Activated CD8-positive, alpha-beta T cell treated with anti-CD3 and anti-CD28 coated beads for 36 hours (primary cell): Measurements from ENCODE around the gene CEP295NL. TPM values are rescaled to one million over a fixed set of nuclear protein-coding genes. Genes with fewer than 3 reads are reported as not detected.

Experiments used
- ATAC-seq: fragments of 200-7000 bp; cut with Tn5 transposase; one replicate; pipeline ENCODE4 v1.10.0; 2021; ENCODE audit warnings: mild to moderate bottlenecking, moderate library complexity
- CTCF ChIA-PET: fragments of 350-600 bp; sonication (Branson Sonifier 250); formaldehyde crosslinking; loops from one replicate; lab custom pipeline; 2021; ENCODE audit warnings: antibody characterized with exemption; lab: Charles Lee
- POLR2A ChIA-PET: fragments of 350-600 bp; sonication (Branson Sonifier 250); formaldehyde crosslinking; loops from one replicate; lab custom pipeline; 2021; ENCODE audit warnings: antibody characterized with exemption; lab: Charles Lee
- DNase-seq: peaks from one replicate; pipeline ENCODE4 v3.0.0-alpha.2; 2020
- H3K27ac Mint-ChIP-seq: one replicate; pipeline ENCODE4 v1.8.0; 2021; ENCODE audit warnings: mild to moderate bottlenecking, mixed read lengths
- H3K27me3 Mint-ChIP-seq: one replicate; pipeline ENCODE4 v1.8.0; 2021; ENCODE audit warnings: mixed read lengths
- H3K36me3 Mint-ChIP-seq: one replicate; pipeline ENCODE4 v1.8.0; 2021; ENCODE audit warnings: low read depth, mixed read lengths
- H3K4me1 Mint-ChIP-seq: one replicate; pipeline ENCODE4 v1.8.0; 2021; ENCODE audit warnings: low read depth, mixed read lengths
- H3K4me3 Mint-ChIP-seq: one replicate; pipeline ENCODE4 v1.8.0; 2021; ENCODE audit warnings: mild to moderate bottlenecking, moderate library complexity, mixed read lengths
- H3K9me3 Mint-ChIP-seq: one replicate; pipeline ENCODE4 v1.8.0; 2021; ENCODE audit warnings: mixed read lengths
- CTCF ChIP-seq: fragments of 200-600 bp; IDR thresholded peaks from one replicate; pipeline ENCODE4 v1.8.0; 2022; ENCODE audit warnings: antibody characterized with exemption, mild to moderate bottlenecking
- intact Hi-C: fragments of 100-400 bp; cut with micrococcal nuclease; formaldehyde crosslinking; loops from one replicate; pipeline ENCODE4 v1.10.0; 2022
- total RNA-seq, 2 experiments: library from RNA; stranded (reverse); gene quantifications; one replicate each; pipeline ENCODE4 v1.2.3, GENCODE V29; 2021

Gene CEP295NL
- total RNA-seq, 2 experiments from 2014 or later, result 0.18 TPM; not detected in 1

GRCh38 chr17:78935419-78936323 lies 32.7 kb upstream of the CEP295NL start:
- TF ChIP-seq CTCF, result no peak
- DNase-seq (no peak), ATAC-seq (no peak)
- CTCF ChIA-PET, result no interaction called here
- Mint-ChIP-seq H3K4me3 (no peak overlapping the region), H3K36me3 (no peaks in the 10 kb centered on the region), H3K27me3 (no peaks in the 10 kb centered on the region), H3K9me3 (no peaks in the 10 kb centered on the region), H3K4me1 (peaks cover 7% of the 10 kb centered on the region), H3K27ac (no peak overlapping the region)
- POLR2A ChIA-PET, result no interaction called here
- intact Hi-C loops, result no loop called here

GRCh38 chr17:78934681-78935418 lies 31.8 kb upstream of the CEP295NL start:
- TF ChIP-seq CTCF, result no peak
- H3K9me3 Mint-ChIP-seq, result no peaks in the 10 kb centered on the region
- peaks cover 7% of the 10 kb centered on the region for H3K4me1 Mint-ChIP-seq
- ATAC-seq (no peak), DNase-seq (no peak)
- H3K27ac Mint-ChIP-seq, result no peak overlapping the region
- intact Hi-C loops, result no loop called here
- no peak overlapping the region for H3K4me3 Mint-ChIP-seq
- H3K27me3 Mint-ChIP-seq, result no peaks in the 10 kb centered on the region
- no peaks in the 10 kb centered on the region for H3K36me3 Mint-ChIP-seq
- ChIA-PET CTCF (no interaction called here), POLR2A (no interaction called here)

- no peak for DNase-seq
- Mint-ChIP-seq H3K36me3 (no peaks in the 10 kb centered on the region), H3K4me1 (peaks cover 7% of the 10 kb centered on the region), H3K4me3 (no peak overlapping the region), H3K27ac (no peak overlapping the region), H3K27me3 (no peaks in the 10 kb centered on the region), H3K9me3 (no peaks in the 10 kb centered on the region)
- no peak for ATAC-seq
- CTCF ChIA-PET, result no interaction called here
- intact Hi-C loops, result no loop called here
- POLR2A ChIA-PET, result interaction anchor here (1.0 kb wide), 1 partner anchor 16 kb away, joined by 3 read pairs; no protein-coding TSS in a partner anchor
- no peak for TF ChIP-seq CTCF
Measured at GRCh38 chr17:78933959-78934568, 31.1 kb upstream of the CEP295NL start.

GRCh38 chr17:78933025-78933958 lies 30.3 kb upstream of the CEP295NL start:
- no peaks in the 10 kb centered on the region for H3K36me3 Mint-ChIP-seq
- H3K9me3 Mint-ChIP-seq, result no peaks in the 10 kb centered on the region
- H3K4me3 Mint-ChIP-seq, result no peak overlapping the region
- peaks cover 7% of the 10 kb centered on the region for H3K4me1 Mint-ChIP-seq
- intact Hi-C loops, result no loop called here
- no peaks in the 10 kb centered on the region for H3K27me3 Mint-ChIP-seq
- TF ChIP-seq CTCF, result no peak
- peak; percentile 98 for ATAC-seq
- peak; percentile 72 for DNase-seq
- POLR2A ChIA-PET, result interaction anchor here (1.0 kb wide), 1 partner anchor 15 kb away, joined by 3 read pairs; no protein-coding TSS in a partner anchor
- peak overlapping the region; percentile 81 for H3K27ac Mint-ChIP-seq
- CTCF ChIA-PET, result no interaction called here
